CD4-positive, alpha-beta T cell (primary cell): ENCODE results near the gene SETBP1. TPM values are rescaled to one million over a fixed set of nuclear protein-coding genes. Genes with fewer than 3 reads are reported as not detected.

Source experiments
- ATAC-seq: fragments of 200-7000 bp; cut with Tn5 transposase; one replicate; pipeline ENCODE4 v1.10.0; 2022; ENCODE audit warnings: mild to moderate bottlenecking; ENCODE audit not compliant: poor library complexity
- CTCF ChIA-PET: fragments of 350-600 bp; sonication (Branson Sonifier 250); formaldehyde crosslinking; loops from one replicate; lab custom pipeline; 2021; ENCODE audit warnings: antibody characterized with exemption, inconsistent platforms; lab: Charles Lee
- POLR2A ChIA-PET: fragments of 350-600 bp; sonication (Branson Sonifier 250); formaldehyde crosslinking; loops from one replicate; lab custom pipeline; 2021; ENCODE audit warnings: antibody characterized with exemption, inconsistent platforms; lab: Charles Lee
- DNase-seq, 14 experiments: peaks; one replicate each; pipeline ENCODE4 v3.0.0-alpha.2; 2013 to 2020; ENCODE audit warnings: mixed read lengths in 2 of 14
- H3K27ac ChIP-seq, 2 donors: one replicate each; pipeline versions ENCODE4 v1.5.1 to v1.7.0; 2013; ENCODE audit warnings: low read length in 2 of 2, low read depth in 1 of 2, mild to moderate bottlenecking in 1 of 2
- H3K27me3 ChIP-seq, 2 experiments: 1 replicate in 1 of 2; 2 replicates in 1 of 2; pipeline versions ENCODE4 v1.6.1 to v1.7.0; 2013; ENCODE audit warnings: low read length in 2 of 2, control low read depth in 1 of 2, mild to moderate bottlenecking in 1 of 2, moderate library complexity in 1 of 2; ENCODE audit not compliant: insufficient read depth in 2 of 2, control insufficient read depth in 1 of 2
- H3K36me3 ChIP-seq: one replicate; pipeline ENCODE4 v1.6.1; 2013; ENCODE audit warnings: low read length, control low read depth; ENCODE audit not compliant: insufficient read depth
- H3K4me1 ChIP-seq: one replicate; pipeline ENCODE4 v1.6.1; 2013; ENCODE audit warnings: low read length, control low read depth; ENCODE audit not compliant: insufficient read depth
- H3K4me3 ChIP-seq: one replicate; pipeline ENCODE4 v1.5.1; 2013; ENCODE audit warnings: mild to moderate bottlenecking, low read length, moderate library complexity
- H3K9me3 ChIP-seq, 2 experiments: 1 replicate in 1 of 2; 2 replicates in 1 of 2; pipeline versions ENCODE4 v1.6.1 to v1.7.0; 2013; ENCODE audit warnings: low read length in 2 of 2, mild to moderate bottlenecking in 2 of 2, control low read depth in 1 of 2, moderate library complexity in 1 of 2; ENCODE audit not compliant: control insufficient read depth in 1 of 2, insufficient read depth in 1 of 2
- H3K27ac Mint-ChIP-seq: one replicate; pipeline ENCODE4 v1.8.0; 2020; ENCODE audit warnings: mixed read lengths
- H3K27me3 Mint-ChIP-seq: one replicate; pipeline ENCODE4 v1.8.0; 2021; ENCODE audit warnings: mixed read lengths
- H3K36me3 Mint-ChIP-seq: one replicate; pipeline ENCODE4 v1.8.0; 2021; ENCODE audit warnings: low read depth, mixed read lengths
- H3K4me1 Mint-ChIP-seq: one replicate; pipeline ENCODE4 v1.8.0; 2021; ENCODE audit warnings: low read depth, mixed read lengths
- H3K4me3 Mint-ChIP-seq: one replicate; pipeline ENCODE4 v1.8.0; 2020; ENCODE audit warnings: mild to moderate bottlenecking, mixed read lengths
- H3K9me3 Mint-ChIP-seq: one replicate; pipeline ENCODE4 v1.8.0; 2020; ENCODE audit warnings: mixed read lengths
- intact Hi-C, 2 experiments: fragments of 100-400 bp; cut with DNase I in 1 of 2; cut with micrococcal nuclease in 1 of 2; formaldehyde crosslinking; loops; one replicate each; pipeline versions ENCODE4 v1.15.1 to v1.9.0; 2023 to 2025; cut with DNase I, micrococcal nuclease
- total RNA-seq, 174 experiments: library from RNA in 2 of 174; stranded (reverse) in 2 of 174; gene quantifications; one replicate each; pipeline ENCODE4 v1.2.3 and lab custom pipeline; 2021 to 2026
- TF ChIP-seq, protein P1 (sequence below): fragments of 200-600 bp; IDR thresholded peaks from one replicate; pipeline ENCODE4 v1.8.0; 2022; ENCODE audit warnings: antibody characterized with exemption, mild to moderate bottlenecking

The SETBP1 gene
- total RNA-seq, 2 experiments from 2014 or later: 0.25 to 0.41 TPM

- Histone ChIP-seq H3K4me3 (no peak overlapping the region), H3K27me3 (no peaks in the 10 kb centered on the region), H3K9me3 (no peaks in the 10 kb centered on the region), H3K4me1 (no peaks in the 10 kb centered on the region), H3K36me3 (no peaks in the 10 kb centered on the region), H3K27ac (no peak overlapping the region)
- H3K9me3 Mint-ChIP-seq: no peaks in the 10 kb centered on the region
- H3K4me1 Mint-ChIP-seq: no peaks in the 10 kb centered on the region
- no peaks in the 10 kb centered on the region for H3K27me3 Mint-ChIP-seq
- no peaks in the 10 kb centered on the region for H3K36me3 Mint-ChIP-seq
- intact Hi-C loops: no loop called here
- H3K27ac Mint-ChIP-seq: no peak overlapping the region
- no peak overlapping the region for H3K4me3 Mint-ChIP-seq
- ChIA-PET POLR2A (no interaction called here), CTCF (interaction anchor here (1.1 kb wide), 1 partner anchor 13 kb away, joined by 3 read pairs; no protein-coding TSS in a partner anchor)
- DNase-seq: no peak
- TF ChIP-seq, protein P1, sequence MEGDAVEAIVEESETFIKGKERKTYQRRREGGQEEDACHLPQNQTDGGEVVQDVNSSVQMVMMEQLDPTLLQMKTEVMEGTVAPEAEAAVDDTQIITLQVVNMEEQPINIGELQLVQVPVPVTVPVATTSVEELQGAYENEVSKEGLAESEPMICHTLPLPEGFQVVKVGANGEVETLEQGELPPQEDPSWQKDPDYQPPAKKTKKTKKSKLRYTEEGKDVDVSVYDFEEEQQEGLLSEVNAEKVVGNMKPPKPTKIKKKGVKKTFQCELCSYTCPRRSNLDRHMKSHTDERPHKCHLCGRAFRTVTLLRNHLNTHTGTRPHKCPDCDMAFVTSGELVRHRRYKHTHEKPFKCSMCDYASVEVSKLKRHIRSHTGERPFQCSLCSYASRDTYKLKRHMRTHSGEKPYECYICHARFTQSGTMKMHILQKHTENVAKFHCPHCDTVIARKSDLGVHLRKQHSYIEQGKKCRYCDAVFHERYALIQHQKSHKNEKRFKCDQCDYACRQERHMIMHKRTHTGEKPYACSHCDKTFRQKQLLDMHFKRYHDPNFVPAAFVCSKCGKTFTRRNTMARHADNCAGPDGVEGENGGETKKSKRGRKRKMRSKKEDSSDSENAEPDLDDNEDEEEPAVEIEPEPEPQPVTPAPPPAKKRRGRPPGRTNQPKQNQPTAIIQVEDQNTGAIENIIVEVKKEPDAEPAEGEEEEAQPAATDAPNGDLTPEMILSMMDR: no peak
- no peak for ATAC-seq
These were observed 241.3 kb downstream of the SETBP1 start for GRCh38 chr18:44921974-44922373.

DNA sequence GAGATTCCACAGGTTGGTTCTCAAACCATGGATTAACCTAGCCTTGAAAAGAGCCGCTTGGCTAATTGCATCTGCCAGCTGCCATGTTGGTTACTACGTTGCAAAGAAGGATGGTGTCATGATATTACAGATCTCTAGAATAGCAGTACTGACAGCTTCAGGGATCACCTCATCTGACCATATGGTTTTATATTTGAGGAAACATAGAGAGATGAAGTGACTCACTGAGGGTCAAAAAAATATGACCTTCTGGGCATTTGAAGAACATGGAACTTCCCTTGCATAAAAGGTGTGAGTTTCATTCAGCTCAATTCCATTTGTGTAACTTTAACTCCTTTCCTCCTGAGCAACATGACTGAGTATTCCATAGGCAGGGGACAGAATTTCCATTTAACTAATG lies 242.3 kb downstream of the SETBP1 start:
- intact Hi-C loops: no loop called here

DNA sequence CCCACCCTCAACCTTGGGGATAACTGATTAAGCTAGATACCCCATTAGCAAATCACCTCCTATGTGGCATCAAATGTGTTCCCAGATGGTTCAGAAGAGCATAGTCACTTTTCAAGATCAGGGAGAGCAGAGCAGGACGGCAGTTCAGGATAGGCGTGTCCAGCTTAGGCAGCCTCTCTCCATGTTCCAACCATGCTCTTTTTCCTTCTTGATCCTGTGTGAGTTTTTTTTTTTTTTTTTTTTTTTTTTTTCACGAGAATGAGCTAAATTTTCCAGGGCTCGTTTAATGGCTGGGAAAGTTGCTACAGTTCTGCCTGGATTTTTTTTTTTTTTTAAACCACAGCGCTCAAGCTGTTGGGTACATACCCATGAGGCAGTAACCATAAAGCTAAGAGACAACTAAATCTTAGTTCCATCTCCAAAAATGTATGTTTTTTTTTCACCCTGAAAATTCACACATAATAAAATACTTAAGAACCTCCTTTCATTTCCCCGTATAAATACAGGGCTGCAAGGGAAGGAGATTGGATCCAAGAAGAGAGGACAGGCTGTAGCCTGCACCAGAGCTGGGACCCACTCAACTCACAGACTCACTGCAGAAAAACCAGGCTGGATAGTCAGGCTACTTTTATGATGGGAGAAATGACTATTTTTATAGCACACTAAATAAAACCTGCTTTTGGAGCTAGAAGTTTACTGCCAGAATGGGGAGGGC lies 244.3 kb downstream of the SETBP1 start:
- intact Hi-C loops: no loop called here
- POLR2A ChIA-PET: no interaction called here
- H3K27me3 Mint-ChIP-seq: no peaks in the 10 kb centered on the region
- H3K36me3 Mint-ChIP-seq: no peaks in the 10 kb centered on the region
- H3K27ac ChIP-seq: no peak overlapping the region
- H3K36me3 ChIP-seq: no peaks in the 10 kb centered on the region
- H3K4me1 Mint-ChIP-seq: no peaks in the 10 kb centered on the region
- no peaks in the 10 kb centered on the region for H3K4me1 ChIP-seq
- DNase-seq (no peak), ATAC-seq (no peak)
- H3K4me3 Mint-ChIP-seq: no peak overlapping the region
- H3K27ac Mint-ChIP-seq: no peak overlapping the region
- no peaks in the 10 kb centered on the region for H3K9me3 ChIP-seq
- no peak overlapping the region for H3K4me3 ChIP-seq
- CTCF ChIA-PET: interaction anchor here (0.7 kb wide), 2 partner anchors 20 to 34 kb away, joined by 3 to 4 read pairs; no protein-coding TSS in a partner anchor
- no peaks in the 10 kb centered on the region for H3K9me3 Mint-ChIP-seq
- TF ChIP-seq, protein P1: no peak
- H3K27me3 ChIP-seq: no peaks in the 10 kb centered on the region

More for the DNA sequence above, 242.3 kb downstream of the SETBP1 start:
- H3K36me3 Mint-ChIP-seq: no peaks in the 10 kb centered on the region
- DNase-seq (no peak), ATAC-seq (no peak)
- no peaks in the 10 kb centered on the region for H3K9me3 ChIP-seq
- no peaks in the 10 kb centered on the region for H3K9me3 Mint-ChIP-seq
- no peaks in the 10 kb centered on the region for H3K27me3 Mint-ChIP-seq
- ChIA-PET POLR2A (no interaction called here), CTCF (interaction anchor here (1.1 kb wide), 1 partner anchor 14 kb away, joined by 3 read pairs; no protein-coding TSS in a partner anchor)
- no peaks in the 10 kb centered on the region for H3K36me3 ChIP-seq
- no peaks in the 10 kb centered on the region for H3K4me1 Mint-ChIP-seq
- TF ChIP-seq, protein P1: no peak
- H3K27ac ChIP-seq: no peak overlapping the region
- no peak overlapping the region for H3K4me3 Mint-ChIP-seq
- no peaks in the 10 kb centered on the region for H3K4me1 ChIP-seq
- no peak overlapping the region for H3K4me3 ChIP-seq
- no peaks in the 10 kb centered on the region for H3K27me3 ChIP-seq
- no peak overlapping the region for H3K27ac Mint-ChIP-seq
